Osteocyte (in vitro differentiated cells): Measurements from ENCODE around the gene PPM1G. TPM values are rescaled to one million over a fixed set of nuclear protein-coding genes. Genes with fewer than 3 reads are reported as not detected.
A peak's percentile ranks its signal among the peaks of the same experiment; 100 is the strongest.
"Not testable (repeated sequence)": the region's sequence is repeated elsewhere in the genome, so short reads cannot be mapped to it uniquely, and the experiment has no call there.

ENCODE experiments used
- DNase-seq: peaks from one replicate; pipeline ENCODE4 v3.0.0; 2021; ENCODE audit warnings: mixed read lengths; ENCODE audit not compliant: unreplicated experiment; ENCODE audit errors: extremely low spot score
- H3K27ac Mint-ChIP-seq: one replicate; pipeline ENCODE4 v1.8.0; 2021; ENCODE audit warnings: mild to moderate bottlenecking, mixed read lengths; ENCODE audit not compliant: unreplicated experiment
- H3K27me3 Mint-ChIP-seq: one replicate; pipeline ENCODE4 v1.8.0; 2021; ENCODE audit warnings: mixed read lengths; ENCODE audit not compliant: unreplicated experiment
- H3K36me3 Mint-ChIP-seq: one replicate; pipeline ENCODE4 v1.8.0; 2021; ENCODE audit warnings: mixed read lengths; ENCODE audit not compliant: unreplicated experiment
- H3K4me1 Mint-ChIP-seq: one replicate; pipeline ENCODE4 v1.8.0; 2021; ENCODE audit warnings: mixed read lengths; ENCODE audit not compliant: unreplicated experiment
- H3K4me3 Mint-ChIP-seq: one replicate; pipeline ENCODE4 v1.8.0; 2021; ENCODE audit warnings: mild to moderate bottlenecking, moderate library complexity, mixed read lengths; ENCODE audit not compliant: unreplicated experiment
- H3K9me3 Mint-ChIP-seq: one replicate; pipeline ENCODE4 v1.8.0; 2021; ENCODE audit warnings: mixed read lengths; ENCODE audit not compliant: unreplicated experiment
- CTCF ChIP-seq: fragments of 200-600 bp; sonication (generic); IDR thresholded peaks from 2 replicates; pipeline ENCODE4 v1.5.0; 2021; ENCODE audit warnings: antibody characterized with exemption, mild to moderate bottlenecking, moderate library complexity
- total RNA-seq: library from RNA; stranded (reverse); gene quantifications from 2 replicates; pipeline ENCODE4 v1.2.1, GENCODE V29; 2021

Gene PPM1G
- total RNA-seq, 1 donor from 2014 or later: 70.7 TPM

GRCh38 chr2:27353762-27354596, 55.4 kb downstream of the PPM1G start:
- DNase-seq: no peak

DNA sequence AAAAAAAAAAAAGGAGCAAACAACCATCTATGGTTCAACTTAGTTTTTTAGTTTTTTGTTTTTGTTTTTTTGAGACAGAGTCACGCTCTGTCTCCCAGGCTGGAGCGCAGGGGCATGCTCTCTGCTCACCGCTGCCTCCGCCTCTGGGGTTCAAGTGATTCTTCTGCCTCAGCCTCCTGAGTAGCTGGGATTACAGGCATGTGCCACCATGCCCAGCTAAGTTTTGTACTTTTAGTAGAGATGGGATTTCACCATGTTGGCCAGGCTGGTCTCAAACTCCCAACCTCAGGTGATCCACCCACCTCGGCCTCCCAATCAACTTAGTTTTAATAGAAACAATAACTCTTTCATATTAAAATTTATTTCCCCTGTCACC, 56.0 kb downstream of the PPM1G start:
- not testable (repeated sequence) for H3K27ac Mint-ChIP-seq, H3K27me3 Mint-ChIP-seq, DNase-seq, H3K36me3 Mint-ChIP-seq, H3K4me3 Mint-ChIP-seq, H3K9me3 Mint-ChIP-seq
- H3K4me1 Mint-ChIP-seq: peaks cover 37% of the 10 kb centered on the region

More at GRCh38 chr2:27353762-27354596, 55.4 kb downstream of the PPM1G start:
- Mint-ChIP-seq H3K4me1 (peaks cover 40% of the 10 kb centered on the region), H3K27me3 (no peaks in the 10 kb centered on the region), H3K36me3 (peaks cover 7% of the 10 kb centered on the region), H3K9me3 (no peaks in the 10 kb centered on the region), H3K27ac (peak overlapping the region; percentile 46), H3K4me3 (peak overlapping the region; percentile 38)
- TF ChIP-seq CTCF: no peak

DNA sequence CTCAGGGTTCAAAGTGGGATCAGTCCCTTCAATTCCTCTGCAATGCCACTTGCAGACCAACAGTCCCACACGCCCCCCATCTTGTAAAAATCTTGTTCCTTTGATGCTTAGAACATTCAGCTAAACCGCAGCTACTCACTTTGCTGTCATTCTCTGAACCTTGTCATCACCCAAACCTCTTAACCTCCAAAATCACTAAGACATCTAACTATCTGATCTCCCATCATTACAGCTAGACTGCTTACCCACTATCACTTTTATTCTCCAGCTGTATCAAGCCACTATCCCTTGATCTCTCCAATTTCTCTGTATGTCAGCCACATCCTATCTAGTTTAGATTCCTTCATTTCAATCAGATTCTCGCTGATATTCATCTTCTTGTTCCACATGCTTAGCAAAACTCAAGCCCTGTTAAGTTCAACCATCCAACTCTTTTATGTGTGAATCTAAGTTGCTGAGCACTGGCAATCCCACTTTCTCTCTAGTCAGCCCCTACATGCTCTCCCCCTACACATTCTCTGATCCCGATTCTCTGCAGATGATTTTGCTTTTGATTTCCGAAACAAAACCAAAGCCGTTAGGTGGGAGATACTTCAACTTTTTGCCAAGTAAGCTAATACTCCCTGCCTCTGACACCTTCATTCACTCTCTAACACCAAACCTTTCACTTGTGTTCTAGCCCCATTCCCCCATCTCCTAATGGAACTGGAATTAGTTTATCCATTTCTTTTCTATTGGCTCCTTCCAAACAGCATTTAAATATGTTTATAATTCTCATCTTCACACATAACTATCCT, 57.4 kb downstream of the PPM1G start:
- H3K27me3 Mint-ChIP-seq: no peaks in the 10 kb centered on the region

DNA sequence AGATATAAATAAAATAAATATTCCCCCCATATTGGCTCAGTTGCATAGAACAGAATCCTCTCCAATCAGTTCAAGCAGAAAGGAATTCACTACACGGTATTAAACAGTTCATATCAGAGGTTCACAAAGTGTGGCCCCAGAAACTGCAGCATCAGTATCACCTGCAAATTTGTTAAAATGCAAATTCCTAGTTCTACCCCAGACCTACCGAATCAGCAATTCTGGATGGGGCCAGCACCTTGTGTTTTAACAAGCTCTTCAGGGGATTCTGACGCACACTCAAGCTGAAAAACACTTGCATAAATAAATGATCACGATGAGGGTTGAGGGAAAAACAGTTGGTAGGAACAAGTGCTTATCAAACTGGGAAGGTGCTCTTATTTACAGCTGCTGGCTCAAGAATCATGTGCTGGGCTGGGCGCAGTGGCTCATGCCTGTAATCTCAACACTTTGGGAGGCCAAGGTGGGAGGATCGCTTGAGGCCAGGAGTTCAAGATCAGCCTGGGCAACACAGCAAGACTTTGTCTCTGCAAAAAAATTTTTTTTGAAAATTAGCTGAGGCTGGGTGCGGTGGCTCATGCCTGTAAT, 59.2 kb downstream of the PPM1G start:
- Mint-ChIP-seq H3K9me3 (no peaks in the 10 kb centered on the region), H3K27ac (no peak overlapping the region), H3K27me3 (no peaks in the 10 kb centered on the region), H3K4me1 (peaks cover 19% of the 10 kb centered on the region), H3K36me3 (peaks cover 13% of the 10 kb centered on the region), H3K4me3 (no peak overlapping the region)
- TF ChIP-seq CTCF: no peak
- DNase-seq: no peak

More for the DNA sequence above, 57.4 kb downstream of the PPM1G start:
- no peak overlapping the region for H3K4me3 Mint-ChIP-seq
- H3K27ac Mint-ChIP-seq: no peak overlapping the region
- no peak for DNase-seq
- H3K36me3 Mint-ChIP-seq: peaks cover 13% of the 10 kb centered on the region
- peaks cover 30% of the 10 kb centered on the region for H3K4me1 Mint-ChIP-seq
- TF ChIP-seq CTCF: no peak
- no peaks in the 10 kb centered on the region for H3K9me3 Mint-ChIP-seq

DNA sequence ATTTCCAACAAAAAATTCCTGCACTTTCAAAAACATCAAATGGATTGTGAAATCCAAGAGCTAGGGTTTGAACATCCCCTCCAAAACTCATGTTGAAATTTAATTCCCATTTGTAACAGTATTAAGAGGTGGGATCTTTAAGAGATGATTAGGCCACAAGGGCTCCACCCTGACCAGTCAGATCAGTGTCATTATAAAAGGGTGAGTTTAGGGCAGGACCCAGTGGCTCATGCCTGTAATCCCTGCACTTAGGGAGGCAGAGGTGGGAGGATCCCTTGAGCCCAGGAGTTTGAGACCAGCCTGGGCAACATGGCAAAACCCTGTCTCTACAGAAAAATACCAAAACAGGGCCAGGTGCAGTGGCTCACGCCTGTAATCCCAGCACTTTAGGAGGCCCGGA, 61.8 kb downstream of the PPM1G start:
- TF ChIP-seq CTCF: no peak
- no peak for DNase-seq
- peaks cover 6% of the 10 kb centered on the region for H3K4me1 Mint-ChIP-seq
- no peaks in the 10 kb centered on the region for H3K27me3 Mint-ChIP-seq
- no peak overlapping the region for H3K4me3 Mint-ChIP-seq
- H3K9me3 Mint-ChIP-seq: no peaks in the 10 kb centered on the region
- H3K36me3 Mint-ChIP-seq: peaks cover 14% of the 10 kb centered on the region
- H3K27ac Mint-ChIP-seq: no peak overlapping the region
